HEK293 (cell line): ENCODE results near the gene TXNRD2.
A peak's percentile ranks its signal among the peaks of the same experiment; 100 is the strongest.

Experiments
- CTCF ChIA-PET: fragments of 350-600 bp; formaldehyde crosslinking; extraction: SDS; loops from one replicate; lab custom pipeline; 2021; ENCODE audit warnings: antibody characterized with exemption; lab: Yijun Ruan, JAX
- POLR2A ChIA-PET: fragments of 300-600 bp; formaldehyde crosslinking; extraction: SDS; loops from one replicate; lab custom pipeline; 2020; ENCODE audit warnings: antibody characterized with exemption, inconsistent platforms; lab: Yijun Ruan, JAX
- H3K27ac ChIP-seq: fragments of 200-500 bp; sonication (Bioruptor generic); 2 replicates; pipeline ENCODE4 v1.5.1; 2014; ENCODE audit warnings: low read depth, low read length, control low read depth, inconsistent platforms; ENCODE audit errors: extremely low read depth
- H3K36me3 ChIP-seq, 2 experiments: fragments of 200-500 bp in 1 of 2; sonication (Bioruptor generic) in 1 of 2; 1 replicate in 1 of 2; 2 replicates in 1 of 2; pipeline ENCODE4 v1.5.1; 2014 to 2017; ENCODE audit warnings: inconsistent platforms in 2 of 2, low read length in 2 of 2; ENCODE audit not compliant: control insufficient read depth in 2 of 2, insufficient read depth in 1 of 2
- H3K4me1 ChIP-seq: fragments of 200-500 bp; sonication (Bioruptor generic); 2 replicates; pipeline ENCODE4 v1.5.1; 2014; ENCODE audit warnings: mild to moderate bottlenecking, low read length, inconsistent platforms; ENCODE audit not compliant: control insufficient read depth, insufficient read depth
- H3K4me3 ChIP-seq: 2 replicates; pipeline ENCODE4 v1.5.1; 2011; ENCODE audit warnings: low read depth, mild to moderate bottlenecking, control low read depth, low read length, moderate library complexity
- H3K9me3 ChIP-seq: fragments of 200-500 bp; sonication (Bioruptor generic); 2 replicates; pipeline ENCODE4 v1.5.1; 2014; ENCODE audit warnings: low read depth, low read length, inconsistent platforms; ENCODE audit not compliant: control insufficient read depth, insufficient read depth
- GFI1B ChIP-seq: fragments of 450-650 bp; formaldehyde crosslinking; IDR thresholded peaks from 2 replicates; pipeline ENCODE4 v1.5.1; 2016; ENCODE audit warnings: missing biosample characterization, missing genetic modification characterization
- KLF10 ChIP-seq: fragments of 450-650 bp; IDR thresholded peaks from 2 replicates; pipeline ENCODE4 v1.5.1; 2018; ENCODE audit warnings: missing biosample characterization, mild to moderate bottlenecking, missing genetic modification characterization
- KLF16 ChIP-seq: fragments of 450-650 bp; formaldehyde crosslinking; IDR thresholded peaks from 2 replicates; pipeline ENCODE4 v1.5.1; 2017; ENCODE audit warnings: missing biosample characterization, missing genetic modification characterization
- KLF8 ChIP-seq: fragments of 450-650 bp; formaldehyde crosslinking; IDR thresholded peaks from 2 replicates; pipeline ENCODE4 v1.5.1; 2016; ENCODE audit warnings: missing biosample characterization, missing genetic modification characterization
- PATZ1 ChIP-seq: fragments of 450-650 bp; formaldehyde crosslinking; IDR thresholded peaks from 2 replicates; pipeline ENCODE4 v1.5.1; 2016; ENCODE audit warnings: missing biosample characterization, missing genetic modification characterization
- PRDM4 ChIP-seq: fragments of 450-650 bp; formaldehyde crosslinking; IDR thresholded peaks from 2 replicates; pipeline ENCODE4 v1.5.1; 2017; ENCODE audit warnings: missing biosample characterization, missing genetic modification characterization
- SP2 ChIP-seq: fragments of 450-650 bp; formaldehyde crosslinking; IDR thresholded peaks from 2 replicates; pipeline ENCODE4 v1.5.1; 2016; ENCODE audit warnings: missing biosample characterization, missing genetic modification characterization
- YY2 ChIP-seq: fragments of 450-650 bp; formaldehyde crosslinking; IDR thresholded peaks from 2 replicates; pipeline ENCODE4 v1.5.1; 2016; ENCODE audit warnings: missing biosample characterization, missing genetic modification characterization
- ZBTB11 ChIP-seq: fragments of 450-650 bp; formaldehyde crosslinking; conservative IDR thresholded peaks from 2 replicates; pipeline ENCODE4 v1.5.1; 2016; ENCODE audit warnings: low read depth, missing biosample characterization, missing genetic modification characterization
- ZFP3 ChIP-seq: fragments of 450-650 bp; formaldehyde crosslinking; IDR thresholded peaks from 2 replicates; pipeline ENCODE4 v1.5.1; 2016; ENCODE audit warnings: low read depth, missing biosample characterization, missing genetic modification characterization
- ZNF133 ChIP-seq: fragments of 450-650 bp; formaldehyde crosslinking; IDR thresholded peaks from 2 replicates; pipeline ENCODE4 v1.5.1; 2016; ENCODE audit warnings: missing biosample characterization, missing genetic modification characterization
- ZNF174 ChIP-seq: fragments of 450-650 bp; formaldehyde crosslinking; IDR thresholded peaks from 2 replicates; pipeline ENCODE4 v1.5.0; 2017; ENCODE audit warnings: missing biosample characterization, mild to moderate bottlenecking, missing genetic modification characterization
- ZNF202 ChIP-seq: fragments of 450-650 bp; formaldehyde crosslinking; IDR thresholded peaks from 2 replicates; pipeline ENCODE4 v1.5.1; 2016; ENCODE audit warnings: missing biosample characterization, missing genetic modification characterization, borderline replicate concordance
- ZNF214 ChIP-seq: fragments of 450-650 bp; formaldehyde crosslinking; IDR thresholded peaks from 2 replicates; pipeline ENCODE4 v1.5.1; 2017; ENCODE audit warnings: missing biosample characterization, mild to moderate bottlenecking, missing genetic modification characterization, borderline replicate concordance
- ZNF449 ChIP-seq: fragments of 450-650 bp; formaldehyde crosslinking; IDR thresholded peaks from 2 replicates; pipeline ENCODE4 v1.5.1; 2017; ENCODE audit warnings: missing biosample characterization, mild to moderate bottlenecking, missing genetic modification characterization, moderate library complexity
- ZNF677 ChIP-seq: fragments of 450-650 bp; IDR thresholded peaks from 2 replicates; pipeline ENCODE4 v1.5.0; 2018; ENCODE audit warnings: missing biosample characterization, mild to moderate bottlenecking, missing genetic modification characterization, moderate library complexity
- ZNF747 ChIP-seq: fragments of 450-650 bp; formaldehyde crosslinking; IDR thresholded peaks from 2 replicates; pipeline ENCODE4 v1.5.1; 2016; ENCODE audit warnings: missing biosample characterization, missing genetic modification characterization
- ZSCAN4 ChIP-seq: fragments of 450-650 bp; formaldehyde crosslinking; IDR thresholded peaks from 2 replicates; pipeline ENCODE4 v1.5.1; 2017; ENCODE audit warnings: missing biosample characterization, missing genetic modification characterization

TXNRD2 gene

GRCh38 chr22:19862619-19863246 is 78.9 kb downstream of the TXNRD2 start:
- Histone ChIP-seq H3K36me3 (no peaks in the 10 kb centered on the region), H3K9me3 (no peaks in the 10 kb centered on the region), H3K27ac (no peak overlapping the region), H3K4me3 (no peak overlapping the region), H3K4me1 (no peaks in the 10 kb centered on the region)
- ChIA-PET POLR2A (no interaction called here), CTCF (interaction anchor here (0.7 to 1.8 kb wide), 4 partner anchors 16 to 132 kb away, joined by 3 to 6 read pairs (median 4); no protein-coding TSS in a partner anchor)
- TF ChIP-seq SP2 (tag by site-specific recombination): no peak
- 0 out of 2 replicates have a peak, but pooled peaks have one; percentile 37 for TF ChIP-seq PRDM4
- TF ChIP-seq ZNF214 (tag by site-specific recombination): no peak
- no peak for TF ChIP-seq KLF8 (tag by site-specific recombination)
- TF ChIP-seq ZNF174 (tag by site-specific recombination): no peak
- TF ChIP-seq ZBTB11 (tag by site-specific recombination): no peak
- no peak for TF ChIP-seq ZNF747

- CTCF ChIA-PET: interaction anchor here (0.6 to 1.9 kb wide), 3 partner anchors 50 to 129 kb away, joined by 5 to 6 read pairs (median 5); no protein-coding TSS in a partner anchor
- Histone ChIP-seq H3K36me3 (no peaks in the 10 kb centered on the region), H3K27ac (no peak overlapping the region), H3K9me3 (no peaks in the 10 kb centered on the region), H3K4me3 (no peak overlapping the region), H3K4me1 (no peaks in the 10 kb centered on the region)
- POLR2A ChIA-PET: no interaction called here
- no peak for TF ChIP-seq ZSCAN4
- TF ChIP-seq YY2 (tag by site-specific recombination): no peak
- TF ChIP-seq ZNF449 (tag by site-specific recombination): no peak
- no peak for TF ChIP-seq PATZ1 (tag by site-specific recombination)
- TF ChIP-seq ZBTB11 (tag by site-specific recombination): no peak
- TF ChIP-seq ZFP3 (tag by site-specific recombination): no peak
- TF ChIP-seq ZNF133: no peak
- TF ChIP-seq GFI1B (tag by site-specific recombination): no peak
- no peak for TF ChIP-seq ZNF747
- TF ChIP-seq ZNF677 (tag by site-specific recombination): no peak
- no peak for TF ChIP-seq ZNF202
- TF ChIP-seq KLF16 (tag by site-specific recombination): no peak
- no peak for TF ChIP-seq KLF10 (tag by site-specific recombination)
Observed at GRCh38 chr22:19859861-19860510, 81.6 kb downstream of the TXNRD2 start.
